ENCODE data around the gene SCUBE1. TPM values are rescaled to one million over a fixed set of nuclear protein-coding genes. Genes with fewer than 3 reads are reported as not detected.

SCUBE1 gene
- total and polyA plus RNA-seq, 3 donors from 2014 or later, result 11.0 to 28.9 (median 23.5) TPM

DNA sequence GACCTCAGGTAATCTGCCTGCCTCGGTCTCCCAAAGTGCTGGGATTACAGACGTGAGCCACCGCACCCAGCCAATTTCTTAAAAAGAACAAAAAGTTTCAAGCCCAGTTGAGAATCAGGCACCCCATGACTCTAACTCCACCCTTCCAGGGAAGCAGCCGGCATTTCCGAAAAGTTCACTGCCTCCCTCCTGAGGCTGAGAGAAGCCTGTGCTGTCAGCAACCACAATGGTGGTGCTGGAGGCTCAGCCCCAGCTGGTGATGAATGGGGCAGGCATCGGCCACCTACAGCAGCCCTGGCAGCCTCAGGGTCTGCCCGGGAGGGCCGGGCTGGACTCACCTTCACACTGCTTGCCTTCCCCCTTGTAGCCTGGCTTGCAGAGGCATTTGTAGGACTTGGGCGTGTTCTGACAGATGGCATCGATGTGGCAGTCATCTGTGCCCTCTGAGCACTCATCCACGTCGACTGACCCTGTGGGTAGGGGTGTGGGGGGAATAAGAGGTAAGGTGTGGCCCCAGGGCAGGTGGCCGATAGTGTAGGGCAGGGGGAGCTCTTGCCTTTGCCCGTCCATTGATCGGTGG, 4.3 kb downstream of the SCUBE1 start:
- Histone ChIP-seq H3K27ac (no peak overlapping the region), H3K4me3 (no peak overlapping the region)
- 79 to 87% methylated on average over 8 to 15 of the region's 15 CpGs for WGBS, 2 donors

DNA sequence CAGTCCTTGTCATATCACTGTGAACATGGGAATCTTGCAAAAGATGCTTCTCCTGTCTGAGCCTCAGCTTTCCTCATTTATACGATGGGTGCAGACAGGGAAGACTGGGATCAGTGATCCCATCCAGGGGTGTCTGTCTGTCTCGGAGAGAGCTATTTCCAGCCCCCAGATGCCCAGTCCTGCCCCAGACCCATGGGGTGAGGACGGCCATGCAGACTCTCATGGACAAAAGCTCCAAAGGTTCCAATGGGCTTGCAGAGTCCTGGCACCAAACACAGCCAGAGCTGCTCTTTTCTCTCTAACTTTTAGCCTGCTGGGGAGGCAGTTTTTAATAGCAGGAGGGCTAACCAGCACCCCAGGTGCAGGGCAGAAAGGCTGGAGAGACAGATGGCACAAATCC, 5.2 kb downstream of the SCUBE1 start:
- no peaks in the 10 kb centered on the region for H3K9me3 ChIP-seq
- H3K4me1 ChIP-seq, result peaks cover 4% of the 10 kb centered on the region
- WGBS, 2 donors, result 91 to 95% methylated on average over 3 of the region's 3 CpGs
- TF ChIP-seq POLR2A (IDR thresholded peaks at IDR 0.05), result no peak
- TF ChIP-seq, protein P1, sequence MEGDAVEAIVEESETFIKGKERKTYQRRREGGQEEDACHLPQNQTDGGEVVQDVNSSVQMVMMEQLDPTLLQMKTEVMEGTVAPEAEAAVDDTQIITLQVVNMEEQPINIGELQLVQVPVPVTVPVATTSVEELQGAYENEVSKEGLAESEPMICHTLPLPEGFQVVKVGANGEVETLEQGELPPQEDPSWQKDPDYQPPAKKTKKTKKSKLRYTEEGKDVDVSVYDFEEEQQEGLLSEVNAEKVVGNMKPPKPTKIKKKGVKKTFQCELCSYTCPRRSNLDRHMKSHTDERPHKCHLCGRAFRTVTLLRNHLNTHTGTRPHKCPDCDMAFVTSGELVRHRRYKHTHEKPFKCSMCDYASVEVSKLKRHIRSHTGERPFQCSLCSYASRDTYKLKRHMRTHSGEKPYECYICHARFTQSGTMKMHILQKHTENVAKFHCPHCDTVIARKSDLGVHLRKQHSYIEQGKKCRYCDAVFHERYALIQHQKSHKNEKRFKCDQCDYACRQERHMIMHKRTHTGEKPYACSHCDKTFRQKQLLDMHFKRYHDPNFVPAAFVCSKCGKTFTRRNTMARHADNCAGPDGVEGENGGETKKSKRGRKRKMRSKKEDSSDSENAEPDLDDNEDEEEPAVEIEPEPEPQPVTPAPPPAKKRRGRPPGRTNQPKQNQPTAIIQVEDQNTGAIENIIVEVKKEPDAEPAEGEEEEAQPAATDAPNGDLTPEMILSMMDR (IDR thresholded peaks at IDR 0.05), result no peak
- H3K36me3 ChIP-seq (ENCODE audit: low read depth, missing control alignments), result no peaks in the 10 kb centered on the region
- H3K27ac ChIP-seq, result no peak overlapping the region
- no peaks in the 10 kb centered on the region for H3K27me3 ChIP-seq
- intact Hi-C loops (cut with DNase I; ENCODE audit: low total_unique reads), result no loop called here
- H3K4me3 ChIP-seq, result no peak overlapping the region
- no peak for DNase-seq

More for the DNA sequence above, 4.3 kb downstream of the SCUBE1 start:
- Histone ChIP-seq H3K4me1 (peaks cover 6% of the 10 kb centered on the region), H3K27me3 (no peaks in the 10 kb centered on the region), H3K9me3 (no peaks in the 10 kb centered on the region), H3K36me3 (ENCODE audit: low read depth, missing control alignments) (no peaks in the 10 kb centered on the region)
- no peak for TF ChIP-seq POLR2A (IDR thresholded peaks at IDR 0.05)
- TF ChIP-seq, protein P1 (IDR thresholded peaks at IDR 0.05), result no peak
- intact Hi-C loops (cut with DNase I; ENCODE audit: low total_unique reads), result no loop called here
- DNase-seq, result peak; percentile 59

DNA sequence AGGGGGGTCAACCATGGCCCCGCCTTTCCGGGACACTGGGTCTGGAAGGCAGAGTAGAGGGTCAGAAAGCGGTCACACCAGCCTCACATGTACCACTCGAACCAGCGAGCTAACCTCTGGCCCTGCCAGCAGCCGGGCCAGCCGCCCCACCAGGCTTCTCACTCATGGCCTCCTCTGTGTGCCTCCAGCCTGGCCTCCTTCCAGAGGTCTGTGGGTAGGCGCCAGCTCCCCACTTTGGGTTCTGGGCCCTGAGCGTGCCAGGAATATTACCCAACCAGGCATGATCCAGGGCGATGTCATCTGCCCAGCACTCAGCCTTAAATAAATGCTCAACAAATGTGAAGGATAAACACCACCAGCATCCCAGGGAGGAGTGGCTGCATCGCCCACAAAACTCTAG, 5.8 kb downstream of the SCUBE1 start:
- intact Hi-C loops (cut with DNase I; ENCODE audit: low total_unique reads), result no loop called here

DNA sequence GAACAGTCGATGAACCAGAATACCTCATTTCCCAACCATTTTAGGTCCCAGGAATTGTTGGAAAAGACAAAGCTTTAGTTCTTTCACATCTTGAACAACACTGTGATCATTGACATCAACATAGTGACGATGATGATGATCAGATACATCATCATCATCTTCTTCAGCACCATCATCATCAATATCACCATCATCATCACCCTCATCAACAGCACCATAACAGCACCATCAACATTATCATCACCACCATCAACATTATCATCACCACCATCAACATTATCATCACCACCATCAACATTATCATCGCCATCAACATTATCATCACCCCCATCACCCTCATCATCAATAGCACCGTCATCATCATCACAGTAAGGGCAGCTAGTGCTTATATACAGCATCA, 8.8 kb downstream of the SCUBE1 start:
- intact Hi-C loops (cut with DNase I; ENCODE audit: low total_unique reads), result no loop called here
- Histone ChIP-seq H3K4me1 (peaks cover 4% of the 10 kb centered on the region), H3K36me3 (ENCODE audit: low read depth, missing control alignments) (no peaks in the 10 kb centered on the region), H3K9me3 (no peaks in the 10 kb centered on the region), H3K4me3 (no peak overlapping the region), H3K27ac (no peak overlapping the region), H3K27me3 (no peaks in the 10 kb centered on the region)
- TF ChIP-seq, protein P1 (IDR thresholded peaks at IDR 0.05), result no peak
- TF ChIP-seq POLR2A (IDR thresholded peaks at IDR 0.05), result no peak
- WGBS, 2 donors, result 94 to 97% methylated on average over 4 of the region's 4 CpGs
- DNase-seq, result no peak

More for the DNA sequence above, 5.8 kb downstream of the SCUBE1 start:
- Histone ChIP-seq H3K4me1 (peaks cover 4% of the 10 kb centered on the region), H3K36me3 (ENCODE audit: low read depth, missing control alignments) (no peaks in the 10 kb centered on the region), H3K9me3 (no peaks in the 10 kb centered on the region), H3K4me3 (no peak overlapping the region), H3K27me3 (no peaks in the 10 kb centered on the region), H3K27ac (no peak overlapping the region)
- no peak for DNase-seq
- no peak for TF ChIP-seq POLR2A (IDR thresholded peaks at IDR 0.05)
- TF ChIP-seq, protein P1 (IDR thresholded peaks at IDR 0.05), result no peak
- WGBS, 2 donors, result 90 to 93% methylated on average over 11 of the region's 11 CpGs

DNA sequence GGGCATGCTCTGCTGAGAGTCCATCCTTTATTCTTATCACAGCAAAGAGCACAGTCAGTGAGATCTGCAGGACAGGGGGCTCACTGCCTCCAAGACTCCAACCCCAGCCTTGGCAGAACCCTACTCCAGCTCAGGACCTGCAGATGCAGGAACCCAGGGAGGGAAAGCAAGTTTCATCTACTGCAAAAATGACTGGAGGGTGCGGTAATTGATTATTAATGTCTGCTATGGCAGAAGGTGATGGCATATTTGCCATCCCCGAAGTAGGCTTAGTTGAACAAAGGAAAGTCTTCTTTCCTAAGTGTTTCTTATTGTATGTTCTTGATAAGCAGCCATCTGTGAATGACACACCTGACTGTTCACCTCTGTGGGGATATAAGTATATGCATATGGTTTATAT, 9.2 kb downstream of the SCUBE1 start:
- no peak overlapping the region for H3K27ac ChIP-seq
- intact Hi-C loops (cut with DNase I; ENCODE audit: low total_unique reads), result no loop called here
- peaks cover 2% of the 10 kb centered on the region for H3K4me1 ChIP-seq
- H3K4me3 ChIP-seq, result no peak overlapping the region
- TF ChIP-seq POLR2A (IDR thresholded peaks at IDR 0.05), result no peak
- TF ChIP-seq, protein P1 (IDR thresholded peaks at IDR 0.05), result no peak
- no peak for DNase-seq
- H3K36me3 ChIP-seq (ENCODE audit: low read depth, missing control alignments), result no peaks in the 10 kb centered on the region
- 95 to 96% methylated on average over 2 of the region's 2 CpGs for WGBS, 2 donors
- no peaks in the 10 kb centered on the region for H3K9me3 ChIP-seq
- H3K27me3 ChIP-seq, result no peaks in the 10 kb centered on the region
